DOHH2 (cell line): ENCODE results near the gene IRAG1.

ENCODE experiments used
- CTCF ChIP-seq: fragments of 200-600 bp; sonication (generic); IDR thresholded peaks from one replicate; pipeline ENCODE4 v1.5.1; 2014; ENCODE audit warnings: antibody characterized with exemption, mild to moderate bottlenecking, low read depth, low read length; ENCODE audit not compliant: poor library complexity, severe bottlenecking
- EZH2phosphoT487 ChIP-seq: fragments of 200-600 bp; sonication (generic); IDR thresholded peaks from 2 replicates; pipeline ENCODE4 v1.6.1; 2017; ENCODE audit warnings: borderline replicate concordance, mild to moderate bottlenecking, antibody characterized with exemption, low read length, moderate library complexity, mixed read lengths

GRCh38 chr11:10719616-10720015, 26.1 kb upstream of the IRAG1 start:
- TF ChIP-seq CTCF = no peak
- TF ChIP-seq EZH2phosphoT487 = no peak
